ENCODE measurements around the gene CDC42EP4.

- TF ChIP-seq ZFP30 (CRISPR knock-in tag; IDR thresholded peaks at IDR 0.05), result no peak
- TF ChIP-seq OSR1 (CRISPR knock-in tag; IDR thresholded peaks at IDR 0.05), result no peak
Observed at GRCh38 chr17:73286863-73287296, 24.9 kb downstream of the CDC42EP4 start.

Measured in SK-N-SH treated with all-trans-retinoic acid at 6 μM for 48 hours (cell line).